K562 (cell line): ENCODE results near the gene SEMA6C. TPM values are rescaled to one million over a fixed set of nuclear protein-coding genes. Genes with fewer than 3 reads are reported as not detected.

Source experiments
- ATF7 ChIP-seq: fragments of 450-650 bp; IDR thresholded peaks from 2 replicates; pipeline ENCODE4 v1.7.1; 2014; ENCODE audit warnings: mild to moderate bottlenecking, moderate library complexity
- KLF16 ChIP-seq: IDR thresholded peaks from 2 replicates; pipeline ENCODE4 v1.6.1; 2016; ENCODE audit warnings: antibody characterized with exemption
- KLF6 ChIP-seq: fragments of 250-450 bp; sonication (Bioruptor Pico); IDR thresholded peaks from 2 replicates; pipeline ENCODE4 v1.4.0; 2020; ENCODE audit warnings: mild to moderate bottlenecking, moderate library complexity, borderline replicate concordance
- PRMT5 ChIP-seq: sonication (generic); formaldehyde crosslinking; IDR thresholded peaks from 2 replicates; pipeline ENCODE4 v1.5.0; 2020; ENCODE audit warnings: missing genetic modification reagents
- RBM39 ChIP-seq: fragments of 200-400 bp; formaldehyde crosslinking; optimal IDR thresholded peaks from 2 replicates; pipeline ENCODE3; 2018; ENCODE audit warnings: low read depth, low read length
- RNF2 ChIP-seq: sonication (generic); IDR thresholded peaks from 2 replicates; pipeline ENCODE4 v1.6.1; 2016
- TBP ChIP-seq: optimal IDR thresholded peaks from 2 replicates; pipeline ENCODE3; 2011; ENCODE audit warnings: low read depth, low read length, improper control_type of control experiment
- TOE1 ChIP-seq, 2 experiments: fragments of 450-650 bp in 1 of 2; sonication (generic) in 1 of 2; formaldehyde crosslinking in 1 of 2; IDR thresholded peaks; 2 replicates each; pipeline versions ENCODE4 v1.7.1 to v1.8.0; 2016 to 2022; ENCODE audit warnings: borderline replicate concordance in 2 of 2, mild to moderate bottlenecking in 2 of 2, antibody characterized with exemption in 1 of 2, inconsistent platforms in 1 of 2, low read depth in 1 of 2, missing genetic modification reagents in 1 of 2, moderate library complexity in 1 of 2
- YY1 ChIP-seq, 3 experiments: IDR thresholded peaks; 2 replicates each; pipeline ENCODE4 v1.6.1; 2011; ENCODE audit warnings: low read length in 2 of 3, mild to moderate bottlenecking in 2 of 3, moderate library complexity in 2 of 3, borderline replicate concordance in 1 of 3, control low read depth in 1 of 3, low read depth in 1 of 3; ENCODE audit not compliant: insufficient read depth in 3 of 3, insufficient replicate concordance in 2 of 3, control insufficient read depth in 1 of 3, insufficient read length in 1 of 3; ENCODE audit errors: extremely low read depth in 1 of 3
- ZC3H11A ChIP-seq: IDR thresholded peaks from 2 replicates; pipeline ENCODE4 v1.6.1; 2012; ENCODE audit warnings: low read depth, low read length, improper control_type of control experiment
- ZNF134 ChIP-seq: fragments of 250-450 bp; sonication (Bioruptor Pico); conservative IDR thresholded peaks from 2 replicates; pipeline ENCODE4 v1.4.0; 2020
- ZNF184 ChIP-seq: sonication (generic); formaldehyde crosslinking; IDR thresholded peaks from 2 replicates; pipeline ENCODE4 v1.5.0; 2020; ENCODE audit warnings: missing genetic modification reagents
- ZNF311 ChIP-seq: fragments of 250-450 bp; sonication (Bioruptor Pico); IDR thresholded peaks from 2 replicates; pipeline ENCODE4 v1.4.0; 2020; ENCODE audit warnings: mild to moderate bottlenecking, moderate library complexity
- ZNF384 ChIP-seq: IDR thresholded peaks from 2 replicates; pipeline ENCODE4 v1.6.1; 2012; ENCODE audit warnings: low read depth, low read length, improper control_type of control experiment
- ZNF644 ChIP-seq: fragments of 200-800 bp; sonication (Bioruptor generic); IDR thresholded peaks from 2 replicates; pipeline ENCODE4 v1.6.1; 2016; ENCODE audit warnings: low read depth, missing genetic modification characterization, missing compliant biosample characterization
- polyA plus RNA-seq, 8 experiments: library from polyadenylated mRNA; depleted of rRNA in 4 of 8; stranded (reverse) in 5 of 8; unstranded in 3 of 8; fragments of >200 nt; fragmentation: Nextera tagmentation in 2 of 8; fragmentation: Illumina TruSeq in 1 of 8; extraction: Ambion mirVana in 2 of 8; extraction: Trizol in 1 of 8; gene quantifications; 2 replicates each; pipeline versions ENCODE4 v1.2.1 to v1.2.3, GENCODE V29; 2011 to 2014; ENCODE audit warnings: inconsistent platforms in 1 of 8, missing spikeins in 1 of 8
- total RNA-seq, 7 experiments: library from RNA; depleted of rRNA in 6 of 7; stranded (reverse); fragments of >200 nt in 6 of 7; fragmentation: Illumina TruSeq in 2 of 7; extraction: Trizol in 2 of 7; gene quantifications; 2 replicates each; pipeline versions ENCODE4 v1.2.1 to v1.2.3, GENCODE V29; 2011 to 2021; ENCODE audit warnings: low replicate concordance in 1 of 7
- TF ChIP-seq, protein P1 (sequence below), 2 experiments: fragments of 450-650 bp in 1 of 2; sonication (generic) in 1 of 2; formaldehyde crosslinking in 1 of 2; IDR thresholded peaks; 2 replicates each; pipeline versions ENCODE4 v1.7.1 to v1.9.0; 2016 to 2022; ENCODE audit warnings: inconsistent platforms in 1 of 2, mild to moderate bottlenecking in 1 of 2, missing genetic modification reagents in 1 of 2

The SEMA6C gene
- total and polyA plus RNA-seq, 9 of the 15 experiments (the other 6 are each of a cell fraction or from before 2014, with no cell fraction given): 0.03 to 4.6 (median 0.95) TPM

DNA sequence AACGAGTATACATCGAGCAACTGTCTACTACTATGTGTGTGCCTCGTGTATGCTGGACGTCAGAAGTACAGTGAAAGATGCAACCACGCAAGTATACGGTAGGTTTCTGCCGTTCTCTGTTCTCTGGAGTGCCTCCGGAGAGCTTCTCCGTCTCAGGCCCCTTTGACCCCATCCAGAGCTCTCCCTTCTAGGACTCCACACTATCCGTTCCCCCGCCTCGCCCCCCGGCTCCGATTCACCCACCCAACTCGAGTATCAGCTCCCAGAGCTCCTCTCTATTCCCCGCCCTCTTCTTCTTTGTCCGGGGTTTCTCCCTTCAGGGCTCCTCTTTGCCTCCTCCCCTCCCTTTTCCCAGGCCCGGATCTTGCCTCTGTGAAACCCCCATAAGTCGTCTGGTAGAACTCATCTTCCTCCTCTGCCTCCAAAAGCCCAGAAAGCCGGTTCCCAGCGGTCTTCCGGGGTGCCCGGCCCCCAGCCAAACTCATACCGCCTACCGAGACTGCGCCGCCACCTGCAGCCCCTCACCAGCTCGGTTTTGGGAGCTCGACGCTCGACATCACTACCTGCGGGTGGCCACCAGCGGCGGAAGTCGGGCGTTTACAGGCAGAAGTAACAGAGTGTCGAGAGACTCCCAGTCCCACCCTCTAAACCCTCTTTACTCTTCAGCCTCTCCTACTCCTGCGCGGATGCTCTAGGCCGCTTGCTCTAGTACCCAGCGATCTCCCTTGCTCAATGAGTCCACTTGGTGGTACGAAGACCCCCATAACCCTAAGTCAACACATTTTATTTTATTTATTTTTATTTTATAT, 43.4 kb upstream of the SEMA6C start, which contains the start of gene VPS72 (continued):
- TF ChIP-seq, protein P1, sequence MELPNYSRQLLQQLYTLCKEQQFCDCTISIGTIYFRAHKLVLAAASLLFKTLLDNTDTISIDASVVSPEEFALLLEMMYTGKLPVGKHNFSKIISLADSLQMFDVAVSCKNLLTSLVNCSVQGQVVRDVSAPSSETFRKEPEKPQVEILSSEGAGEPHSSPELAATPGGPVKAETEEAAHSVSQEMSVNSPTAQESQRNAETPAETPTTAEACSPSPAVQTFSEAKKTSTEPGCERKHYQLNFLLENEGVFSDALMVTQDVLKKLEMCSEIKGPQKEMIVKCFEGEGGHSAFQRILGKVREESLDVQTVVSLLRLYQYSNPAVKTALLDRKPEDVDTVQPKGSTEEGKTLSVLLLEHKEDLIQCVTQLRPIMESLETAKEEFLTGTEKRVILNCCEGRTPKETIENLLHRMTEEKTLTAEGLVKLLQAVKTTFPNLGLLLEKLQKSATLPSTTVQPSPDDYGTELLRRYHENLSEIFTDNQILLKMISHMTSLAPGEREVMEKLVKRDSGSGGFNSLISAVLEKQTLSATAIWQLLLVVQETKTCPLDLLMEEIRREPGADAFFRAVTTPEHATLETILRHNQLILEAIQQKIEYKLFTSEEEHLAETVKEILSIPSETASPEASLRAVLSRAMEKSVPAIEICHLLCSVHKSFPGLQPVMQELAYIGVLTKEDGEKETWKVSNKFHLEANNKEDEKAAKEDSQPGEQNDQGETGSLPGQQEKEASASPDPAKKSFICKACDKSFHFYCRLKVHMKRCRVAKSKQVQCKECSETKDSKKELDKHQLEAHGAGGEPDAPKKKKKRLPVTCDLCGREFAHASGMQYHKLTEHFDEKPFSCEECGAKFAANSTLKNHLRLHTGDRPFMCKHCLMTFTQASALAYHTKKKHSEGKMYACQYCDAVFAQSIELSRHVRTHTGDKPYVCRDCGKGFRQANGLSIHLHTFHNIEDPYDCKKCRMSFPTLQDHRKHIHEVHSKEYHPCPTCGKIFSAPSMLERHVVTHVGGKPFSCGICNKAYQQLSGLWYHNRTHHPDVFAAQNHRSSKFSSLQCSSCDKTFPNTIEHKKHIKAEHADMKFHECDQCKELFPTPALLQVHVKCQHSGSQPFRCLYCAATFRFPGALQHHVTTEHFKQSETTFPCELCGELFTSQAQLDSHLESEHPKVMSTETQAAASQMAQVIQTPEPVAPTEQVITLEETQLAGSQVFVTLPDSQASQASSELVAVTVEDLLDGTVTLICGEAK (IDR thresholded peaks at IDR 0.05): peak; percentile 77
- TF ChIP-seq, protein P1 (CRISPR knock-in tag; IDR thresholded peaks at IDR 0.05): no peak
- TF ChIP-seq KLF16: no peak
- no peak for TF ChIP-seq ZNF311 (CRISPR knock-in tag)
- peak; percentile 91 for TF ChIP-seq TBP
- no peak for TF ChIP-seq PRMT5 (CRISPR knock-in tag)
- peak; percentile 75 for TF ChIP-seq ATF7
- peak in 2 of 3 experiments; percentile 85 to 87 for TF ChIP-seq YY1 (IDR thresholded peaks at IDR 0.05; ENCODE audit: borderline replicate concordance in 1 of 3, control insufficient read depth in 1 of 3, extremely low read depth in 1 of 3, insufficient read depth in 3 of 3, insufficient read length in 1 of 3, insufficient replicate concordance in 2 of 3, low read depth in 1 of 3, low read length in 2 of 3)
- peak; percentile 92 for TF ChIP-seq TOE1 (IDR thresholded peaks at IDR 0.05; ENCODE audit: borderline replicate concordance)
- no peak for TF ChIP-seq TOE1 (CRISPR knock-in tag; IDR thresholded peaks at IDR 0.05; ENCODE audit: borderline replicate concordance, low read depth)
- TF ChIP-seq ZNF384: 0 out of 2 replicates have a peak, but pooled peaks have one; percentile 21
- TF ChIP-seq ZC3H11A: no peak
- no peak for TF ChIP-seq ZNF184 (CRISPR knock-in tag)
- no peak for TF ChIP-seq KLF6 (CRISPR knock-in tag)
- TF ChIP-seq ZNF134 (CRISPR knock-in tag): no peak
- peak; percentile 71 for TF ChIP-seq RNF2
- TF ChIP-seq RBM39: peak; percentile 42
- TF ChIP-seq ZNF644 (tag): no peak
